Smooth muscle cell (in vitro differentiated cells): ENCODE measurements around the gene MYCBP. TPM values are rescaled to one million over a fixed set of nuclear protein-coding genes. Genes with fewer than 3 reads are reported as not detected.

Experiments
- DNase-seq: peaks from one replicate; lab custom pipeline; 2025; ENCODE audit not compliant: unreplicated experiment; lab: John Stamatoyannopoulos, UW
- H2AFZ ChIP-seq: fragments of 200-600 bp; sonication (generic); 2 replicates; pipeline ENCODE4 v1.6.0; 2016; ENCODE audit warnings: antibody characterized with exemption, low read depth, mild to moderate bottlenecking
- H3F3A ChIP-seq: fragments of 200-600 bp; sonication (generic); 2 replicates; pipeline ENCODE4 v1.6.0; 2017; ENCODE audit warnings: antibody characterized with exemption, low read depth
- H3K27ac ChIP-seq: fragments of 200-600 bp; sonication (generic); 2 replicates; pipeline ENCODE4 v1.5.1; 2016; ENCODE audit warnings: low read depth, mild to moderate bottlenecking
- H3K27me3 ChIP-seq: fragments of 200-600 bp; sonication (generic); 2 replicates; pipeline ENCODE4 v1.6.1; 2016; ENCODE audit warnings: low read depth, mild to moderate bottlenecking
- H3K36me3 ChIP-seq: fragments of 200-600 bp; sonication (generic); 2 replicates; pipeline ENCODE4 v1.5.1; 2016; ENCODE audit warnings: low read depth
- H3K4me1 ChIP-seq: fragments of 200-600 bp; sonication (generic); 2 replicates; pipeline ENCODE4 v1.5.1; 2016; ENCODE audit warnings: low read depth
- H3K4me2 ChIP-seq: fragments of 200-600 bp; sonication (generic); 2 replicates; pipeline ENCODE4 v1.6.0; 2016; ENCODE audit warnings: mild to moderate bottlenecking
- H3K4me3 ChIP-seq: fragments of 200-600 bp; sonication (generic); 2 replicates; pipeline ENCODE4 v1.5.1; 2016; ENCODE audit warnings: mild to moderate bottlenecking
- H3K79me2 ChIP-seq: fragments of 200-600 bp; sonication (generic); 2 replicates; pipeline ENCODE4 v1.6.0; 2016; ENCODE audit warnings: low read depth, mild to moderate bottlenecking
- H3K9ac ChIP-seq: fragments of 200-600 bp; sonication (generic); 2 replicates; pipeline ENCODE4 v1.6.0; 2016; ENCODE audit warnings: low read depth
- H3K9me3 ChIP-seq: fragments of 200-600 bp; sonication (generic); replicated peaks from 2 replicates; pipeline ENCODE4 v1.5.1; 2016; ENCODE audit warnings: low read depth
- H4K20me1 ChIP-seq: fragments of 200-600 bp; sonication (generic); 2 replicates; pipeline ENCODE4 v1.6.0; 2016; ENCODE audit warnings: low read depth
- CTCF ChIP-seq: fragments of 200-600 bp; sonication (generic); IDR thresholded peaks from 2 replicates; pipeline ENCODE4 v1.5.1; 2017; ENCODE audit warnings: borderline replicate concordance, mild to moderate bottlenecking, antibody characterized with exemption; ENCODE audit not compliant: insufficient read depth, poor library complexity, severe bottlenecking
- WGBS: methylation state at CpG from one replicate; pipeline ENCODE4 v1.1.7; 2016; ENCODE audit warnings: low lambda C conversion rate; 5-methylcytosine and 5-hydroxymethylcytosine counted together
- polyA plus RNA-seq: library from polyadenylated mRNA; unstranded; fragments of >200 nt; fragmentation: Nextera tagmentation; extraction: Ambion mirVana; gene quantifications from 2 replicates; pipeline ENCODE4 v1.2.1, GENCODE V29; 2016
- total RNA-seq: library from RNA; depleted of rRNA; stranded (reverse); fragments of >200 nt; gene quantifications from 2 replicates; pipeline ENCODE4 v1.2.3, GENCODE V29; 2014

The MYCBP gene
- total and polyA plus RNA-seq, 2 experiments from 2014 or later: 17.1 to 44.0 TPM

GRCh38 chr1:38820860-38821259 lies 52.3 kb downstream of the MYCBP start:
- no peaks in the 10 kb centered on the region for H3K9me3 ChIP-seq
- no peak overlapping the region for H2AFZ ChIP-seq
- no peaks in the 10 kb centered on the region for H4K20me1 ChIP-seq
- no peak overlapping the region for H3K27ac ChIP-seq
- no peak overlapping the region for H3K4me2 ChIP-seq
- H3K79me2 ChIP-seq: no peaks in the 10 kb centered on the region
- H3K4me3 ChIP-seq: no peak overlapping the region
- no peak overlapping the region for H3K9ac ChIP-seq
- H3K4me1 ChIP-seq: no peaks in the 10 kb centered on the region
- WGBS: 64% methylated on average over 1 of the region's 1 CpG
- H3K36me3 ChIP-seq: no peaks in the 10 kb centered on the region
- peaks cover 46% of the 10 kb centered on the region for H3K27me3 ChIP-seq
- no peaks in the 10 kb centered on the region for H3F3A ChIP-seq
- TF ChIP-seq CTCF: no peak
- DNase-seq: no peak

GRCh38 chr1:38819516-38819915 lies 53.6 kb downstream of the MYCBP start:
- no peak for TF ChIP-seq CTCF
- WGBS: 84% methylated on average over 2 of the region's 2 CpGs
- Histone ChIP-seq H4K20me1 (no peaks in the 10 kb centered on the region), H3K36me3 (no peaks in the 10 kb centered on the region), H3K4me2 (no peak overlapping the region), H3K79me2 (no peaks in the 10 kb centered on the region), H3K27ac (no peak overlapping the region), H3K4me1 (no peaks in the 10 kb centered on the region), H3K9ac (no peak overlapping the region), H3K9me3 (no peaks in the 10 kb centered on the region), H3K27me3 (peaks cover 51% of the 10 kb centered on the region), H2AFZ (no peak overlapping the region), H3F3A (no peaks in the 10 kb centered on the region), H3K4me3 (no peak overlapping the region)
- no peak for DNase-seq

- no peak overlapping the region for H3K4me3 ChIP-seq
Measured at GRCh38 chr1:38819040-38819439, 54.1 kb downstream of the MYCBP start.

More at GRCh38 chr1:38819040-38819439, 54.1 kb downstream of the MYCBP start:
- Histone ChIP-seq H3K27ac (no peak overlapping the region), H3K27me3 (peaks cover 56% of the 10 kb centered on the region), H3K36me3 (no peaks in the 10 kb centered on the region), H2AFZ (no peak overlapping the region), H3K9me3 (no peaks in the 10 kb centered on the region), H3K4me2 (peak overlapping the region; percentile 85), H3F3A (no peaks in the 10 kb centered on the region), H4K20me1 (no peaks in the 10 kb centered on the region), H3K9ac (no peak overlapping the region), H3K79me2 (no peaks in the 10 kb centered on the region), H3K4me1 (no peaks in the 10 kb centered on the region)
- TF ChIP-seq CTCF: no peak
- 21% methylated on average over 10 of the region's 10 CpGs for WGBS
- DNase-seq: no peak
